HEK293T (cell line): Measurements from ENCODE around the gene AP3B2.

ENCODE experiments used
- FOXM1 ChIP-seq: fragments of 450-650 bp; IDR thresholded peaks from 2 replicates; pipeline ENCODE4 v1.6.1; 2017; ENCODE audit warnings: mild to moderate bottlenecking, borderline replicate concordance
- HDGF ChIP-seq: fragments of 450-650 bp; IDR thresholded peaks from 2 replicates; pipeline ENCODE4 v1.6.1; 2017; ENCODE audit warnings: antibody characterized with exemption, borderline replicate concordance
- L3MBTL2 ChIP-seq: fragments of 450-650 bp; conservative IDR thresholded peaks from 2 replicates; pipeline ENCODE4 v1.6.1; 2016; ENCODE audit warnings: mild to moderate bottlenecking
- ZNF384 ChIP-seq: fragments of 450-650 bp; IDR thresholded peaks from 2 replicates; pipeline ENCODE4 v1.6.1; 2016

DNA sequence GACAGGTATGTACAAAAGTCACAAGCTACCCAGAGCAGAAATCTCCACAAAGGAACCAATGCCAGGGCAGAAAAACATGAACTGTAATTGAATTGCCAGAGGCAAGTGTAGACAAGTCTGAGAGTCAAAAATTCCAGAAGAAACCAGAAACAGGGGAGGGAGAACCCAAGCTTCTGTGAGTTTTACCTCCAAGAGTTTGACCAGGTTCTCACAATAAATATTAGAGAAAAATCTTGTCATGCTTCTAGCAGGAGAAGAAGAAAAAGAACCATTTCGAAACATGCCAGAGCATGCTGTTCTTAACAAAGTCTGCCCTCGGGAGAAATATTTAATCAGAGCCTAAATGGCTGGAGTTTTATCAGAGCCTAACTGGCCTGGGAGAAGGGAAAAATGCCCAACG, 32.5 kb upstream of the AP3B2 start:
- TF ChIP-seq HDGF (no peak), FOXM1 (no peak), L3MBTL2 (no peak), ZNF384 (no peak)
